ENCODE measurements around the gene ANKRD23. TPM values are rescaled to one million over a fixed set of nuclear protein-coding genes. Genes with fewer than 3 reads are reported as not detected.

The ANKRD23 gene
- total and polyA plus RNA-seq, 2 of the 13 experiments (the other 11 are each of a cell fraction or from before 2014, with no cell fraction given): 1.5 to 1.6 TPM

- TF ChIP-seq ZNF44 (CRISPR knock-in tag; IDR thresholded peaks at IDR 0.05) (no peak), ZNF616 (CRISPR knock-in tag; IDR thresholded peaks at IDR 0.05; ENCODE audit: low read depth) (0 out of 2 replicates have a peak, but pooled peaks have one; percentile 1), ZNF142 (CRISPR knock-in tag; IDR thresholded peaks at IDR 0.05) (no peak), ZNF333 (CRISPR knock-in tag; IDR thresholded peaks at IDR 0.05; ENCODE audit: borderline replicate concordance) (no peak), BORCS8-MEF2B (CRISPR knock-in tag; IDR thresholded peaks at IDR 0.05) (peak; percentile 69; the same call in 1 of the 2 replicates), ZNF713 (CRISPR knock-in tag; IDR thresholded peaks at IDR 0.05) (no peak), TFAP4 (IDR thresholded peaks at IDR 0.05; ENCODE audit: borderline replicate concordance, low read depth) (no peak), ZNF10 (CRISPR knock-in tag; IDR thresholded peaks at IDR 0.05; ENCODE audit: borderline replicate concordance, low read depth) (no peak), GMEB1 (CRISPR knock-in tag; IDR thresholded peaks at IDR 0.05; ENCODE audit: borderline replicate concordance) (no peak), ZNF317 (CRISPR knock-in tag; IDR thresholded peaks at IDR 0.05) (no peak), LRRFIP1 (CRISPR knock-in tag; conservative IDR thresholded peaks at IDR 0.05) (no peak), KDM5A (IDR thresholded peaks at IDR 0.05; ENCODE audit: borderline replicate concordance, low read length) (no peak), SYNCRIP (IDR thresholded peaks at IDR 0.05; ENCODE audit: insufficient read depth, low read depth, low read length) (no peak), SNRNP70 (IDR thresholded peaks at IDR 0.05; ENCODE audit: low read depth, low read length) (no peak), SAP130 (CRISPR knock-in tag; IDR thresholded peaks at IDR 0.05; ENCODE audit: low read depth) (peak; percentile 47; the same call in 1 of the 2 replicates)
Observed at GRCh38 chr2:96816836-96817702, 26.8 kb downstream of the ANKRD23 start (continued).

Data from HepG2 (cell line).